Epidermal melanocyte (primary cell): Measurements from ENCODE around the gene KCNMA1.

Experiments
- DNase-seq: peaks from one replicate; pipeline ENCODE4 v3.0.0; 2011; ENCODE audit warnings: low spot score; ENCODE audit not compliant: insufficient read length

Gene KCNMA1

GRCh38 chr10:77285529-77286182 is 352.0 kb downstream of the KCNMA1 start:
- DNase-seq, result no peak

- DNase-seq, result no peak
Observed at GRCh38 chr10:77284797-77285196, 352.8 kb downstream of the KCNMA1 start.

- DNase-seq, result no peak
Observed at GRCh38 chr10:77283326-77283725, 354.3 kb downstream of the KCNMA1 start.

- DNase-seq, result no peak
Observed at GRCh38 chr10:77282163-77282562, 355.4 kb downstream of the KCNMA1 start.

GRCh38 chr10:77281719-77282118 is 355.9 kb downstream of the KCNMA1 start:
- DNase-seq, result no peak

- no peak for DNase-seq
Observed at GRCh38 chr10:77279207-77279606, 358.4 kb downstream of the KCNMA1 start.

- DNase-seq, result no peak
Observed at GRCh38 chr10:77274046-77274795, 363.4 kb downstream of the KCNMA1 start.

GRCh38 chr10:77269163-77269562 is 368.4 kb downstream of the KCNMA1 start:
- DNase-seq, result no peak

- DNase-seq, result no peak
Observed at GRCh38 chr10:77268721-77269120, 368.9 kb downstream of the KCNMA1 start.

- DNase-seq, result no peak
Observed at GRCh38 chr10:77267703-77268675, 369.6 kb downstream of the KCNMA1 start.

GRCh38 chr10:77266242-77266641 is 371.4 kb downstream of the KCNMA1 start:
- no peak for DNase-seq

- no peak for DNase-seq
Observed at GRCh38 chr10:77264527-77264926, 373.1 kb downstream of the KCNMA1 start.

- DNase-seq, result no peak
Observed at GRCh38 chr10:77264107-77264506, 373.5 kb downstream of the KCNMA1 start.

GRCh38 chr10:77263700-77264099 is 373.9 kb downstream of the KCNMA1 start:
- DNase-seq, result no peak

GRCh38 chr10:77261146-77261545 is 376.5 kb downstream of the KCNMA1 start:
- DNase-seq, result no peak

- no peak for DNase-seq
Observed at GRCh38 chr10:77259171-77259874, 378.3 kb downstream of the KCNMA1 start.

- DNase-seq, result no peak
Observed at GRCh38 chr10:77256346-77256745, 381.3 kb downstream of the KCNMA1 start.

- no peak for DNase-seq
Observed at GRCh38 chr10:77253556-77254064, 384.0 kb downstream of the KCNMA1 start.

GRCh38 chr10:77253147-77253545 is 384.5 kb downstream of the KCNMA1 start:
- DNase-seq, result no peak

- DNase-seq, result no peak
Observed at GRCh38 chr10:77252380-77253146, 385.0 kb downstream of the KCNMA1 start.
